A549 (cell line): Measurements from ENCODE around the gene RFX3. TPM values are rescaled to one million over a fixed set of nuclear protein-coding genes. Genes with fewer than 3 reads are reported as not detected.

ENCODE experiments used
- ATAC-seq, 2 experiments: fragments of 200-7000 bp in 1 of 2; fragments of >200 bp in 1 of 2; cut with Nextera tagmentation in 1 of 2; cut with Tn5 transposase in 1 of 2; 3 replicates each; pipeline versions ENCODE4 v1.8.0 to v1.9.1; 2018 to 2020; ENCODE audit warnings: mild to moderate bottlenecking in 1 of 2, moderate library complexity in 1 of 2
- CTCF ChIA-PET: fragments of 300-600 bp; sonication (Branson Sonifier 250); formaldehyde crosslinking; extraction: SDS; loops from one replicate; lab custom pipeline; 2021; ENCODE audit warnings: antibody characterized with exemption, inconsistent platforms; lab: Yijun Ruan, JAX
- POLR2A ChIA-PET: fragments of 350-600 bp; formaldehyde crosslinking; extraction: SDS; loops from one replicate; lab custom pipeline; 2021; ENCODE audit warnings: antibody characterized with exemption, inconsistent platforms; lab: Yijun Ruan, JAX
- DNase-seq, 2 experiments: peaks; one replicate each; pipeline versions ENCODE4 v3.0.0 to v3.0.0-alpha.2; 2011 to 2016; ENCODE audit warnings: low read depth in 1 of 2, low spot score in 1 of 2
- FAIRE-seq: peaks from 2 replicates; lab custom pipeline; 2011; peaks lifted over from hg19 to GRCh38; lab: Jason Lieb, UNC
- H3K27ac ChIP-seq, 2 experiments: fragments of >200 bp; sonication (Bioruptor Twin); formaldehyde crosslinking; 3 replicates each; pipeline ENCODE4 v1.5.1; 2016 to 2017
- H3K4me1 ChIP-seq: fragments of >200 bp; sonication (Bioruptor Twin); formaldehyde crosslinking; 3 replicates; pipeline ENCODE4 v1.6.1; 2016
- H3K4me2 ChIP-seq: fragments of >200 bp; sonication (Bioruptor Twin); formaldehyde crosslinking; 3 replicates; pipeline ENCODE4 v1.6.1; 2016
- H3K4me3 ChIP-seq: fragments of >200 bp; sonication (Bioruptor Twin); formaldehyde crosslinking; 3 replicates; pipeline ENCODE4 v1.5.1; 2016
- H3K9me3 ChIP-seq: fragments of >200 bp; sonication (Bioruptor Twin); formaldehyde crosslinking; 3 replicates; pipeline ENCODE4 v1.6.1; 2016
- CBX2 ChIP-seq: fragments of 200-600 bp; sonication (generic); IDR thresholded peaks from 2 replicates; pipeline ENCODE4 v1.6.1; 2016; ENCODE audit warnings: low read depth, mild to moderate bottlenecking, borderline replicate concordance
- CEBPB ChIP-seq, 2 experiments: fragments of >200 bp in 1 of 2; sonication (Bioruptor Twin) in 1 of 2; formaldehyde crosslinking in 1 of 2; IDR thresholded peaks; 2 replicates each; pipeline ENCODE4 v1.6.1; 2012 to 2016
- CHD4 ChIP-seq: fragments of 200-600 bp; sonication (generic); IDR thresholded peaks from 2 replicates; pipeline ENCODE4 v1.6.1; 2016; ENCODE audit warnings: antibody characterized with exemption, mild to moderate bottlenecking, borderline replicate concordance
- FOXS1 ChIP-seq: fragments of 250-450 bp; sonication (Bioruptor Pico); IDR thresholded peaks from 2 replicates; pipeline ENCODE4 v1.5.0; 2020; ENCODE audit warnings: mild to moderate bottlenecking, moderate library complexity
- GATA3 ChIP-seq: IDR thresholded peaks from 2 replicates; pipeline ENCODE4 v1.6.1; 2012; ENCODE audit warnings: borderline replicate concordance
- HES2 ChIP-seq: fragments of >200 bp; sonication (Bioruptor Twin); formaldehyde crosslinking; IDR thresholded peaks from 2 replicates; pipeline ENCODE4 v1.6.1; 2016
- HMGXB4 ChIP-seq: fragments of 250-450 bp; sonication (Bioruptor Pico); IDR thresholded peaks from 2 replicates; pipeline ENCODE4 v1.5.0; 2021; ENCODE audit warnings: mild to moderate bottlenecking, moderate library complexity, borderline replicate concordance
- HOXB13 ChIP-seq: fragments of 250-450 bp; sonication (Bioruptor Pico); IDR thresholded peaks from 2 replicates; pipeline ENCODE4 v1.5.0; 2020; ENCODE audit warnings: low read depth, mild to moderate bottlenecking, moderate library complexity
- MAFK ChIP-seq: fragments of 450-650 bp; IDR thresholded peaks from 2 replicates; pipeline ENCODE4 v1.6.1; 2014; ENCODE audit not compliant: partially characterized antibody
- MAX ChIP-seq: IDR thresholded peaks from 2 replicates; pipeline ENCODE4 v1.6.1; 2012
- NFE2L2 ChIP-seq: fragments of 150-350 bp; conservative IDR thresholded peaks from 2 replicates; pipeline ENCODE4 v1.6.1; 2014; ENCODE audit warnings: low read length
- PBX3 ChIP-seq: IDR thresholded peaks from 2 replicates; pipeline ENCODE4 v1.6.1; 2012
- RNF2 ChIP-seq: fragments of 200-600 bp; sonication (generic); IDR thresholded peaks from 2 replicates; pipeline ENCODE4 v1.6.1; 2016; ENCODE audit warnings: low read depth, mild to moderate bottlenecking, antibody characterized with exemption, moderate library complexity, borderline replicate concordance
- SMC3 ChIP-seq: fragments of >200 bp; sonication (Bioruptor Twin); formaldehyde crosslinking; IDR thresholded peaks from 3 replicates; pipeline ENCODE4 v1.6.1; 2018; ENCODE audit warnings: inconsistent platforms
- SREBF2 ChIP-seq: fragments of 450-650 bp; IDR thresholded peaks from 2 replicates; pipeline ENCODE4 v1.6.1; 2014; ENCODE audit warnings: mild to moderate bottlenecking, moderate library complexity
- TP53 ChIP-seq: fragments of 250-450 bp; sonication (Bioruptor Pico); IDR thresholded peaks from 2 replicates; pipeline ENCODE4 v1.5.0; 2021; ENCODE audit warnings: mild to moderate bottlenecking, moderate library complexity
- ZC3H11A ChIP-seq: fragments of 450-650 bp; IDR thresholded peaks from 2 replicates; pipeline ENCODE4 v1.6.1; 2014; ENCODE audit warnings: antibody characterized with exemption, mild to moderate bottlenecking
- ZFP36 ChIP-seq: fragments of 450-650 bp; IDR thresholded peaks from 2 replicates; pipeline ENCODE4 v1.6.1; 2014; ENCODE audit warnings: borderline replicate concordance; ENCODE audit not compliant: partially characterized antibody
- ZNF302 ChIP-seq: fragments of 250-450 bp; sonication (Bioruptor Pico); IDR thresholded peaks from 2 replicates; pipeline ENCODE4 v1.9.0; 2021; ENCODE audit warnings: inconsistent platforms, mild to moderate bottlenecking, moderate library complexity
- ZSCAN20 ChIP-seq: fragments of 250-450 bp; sonication (Bioruptor Pico); IDR thresholded peaks from 2 replicates; pipeline ENCODE4 v1.8.0; 2022; ENCODE audit warnings: mild to moderate bottlenecking, moderate library complexity
- WGBS: methylation state at CpG from one replicate; pipeline ENCODE4 v1.1.6; 2017; ENCODE audit errors: missing lambda C conversion rate; 5-methylcytosine and 5-hydroxymethylcytosine counted together
- polyA plus RNA-seq, 4 experiments: library from polyadenylated mRNA; depleted of rRNA in 3 of 4; stranded (reverse); fragments of >200 nt; fragmentation: RNase III in 1 of 4; extraction: RNeasy Plus Mini Kit Qiagen cat#74134 plus additional on column Dnase treatment in 1 of 4; gene quantifications; 2 replicates in 3 of 4; 3 replicates in 1 of 4; pipeline ENCODE4 v1.2.3, GENCODE V29; 2011 to 2017

RFX3 gene
- polyA plus RNA-seq, 2 of the 4 experiments (the other 2 are of a cell fraction), result 1.3 to 7.9 TPM

- FAIRE-seq, result no peak
Observed at GRCh38 chr9:3528451-3528850, 2.6 kb upstream of the RFX3 start.

GRCh38 chr9:3526997-3527940 lies 1.5 kb upstream of the RFX3 start:
- FAIRE-seq (no peak), ATAC-seq (peak; percentile 1 to 27; a peak in 5 of 6 replicates), DNase-seq (peak in 1 of 2 experiments; percentile 49)
- Histone ChIP-seq H3K4me2 (peak overlapping the region; percentile 80), H3K27ac (peak overlapping the region; percentile 98 to 100), H3K9me3 (no peaks in the 10 kb centered on the region), H3K4me3 (peak overlapping the region; percentile 96), H3K4me1 (peaks cover 20% of the 10 kb centered on the region)
- ChIA-PET POLR2A (interaction anchor here (0.5 to 2.9 kb wide), 22 partner anchors 10 to 812 kb away, joined by 3 to 32 read pairs (median 5); partner anchors contain the start of gene PUM3), CTCF (interaction anchor here (0.6 to 1.9 kb wide), 9 partner anchors 19 to 286 kb away, joined by 3 to 7 read pairs (median 3); no protein-coding TSS in a partner anchor)
- 7% methylated on average over 19 of the region's 19 CpGs for WGBS
- TF ChIP-seq FOXS1 (CRISPR knock-in tag), result no peak
- no peak for TF ChIP-seq RNF2
- peak; percentile 60; the same call in 1 of the 2 replicates for TF ChIP-seq TP53 (CRISPR knock-in tag)
- no peak for TF ChIP-seq HMGXB4 (CRISPR knock-in tag)
- TF ChIP-seq ZSCAN20, result no peak
- TF ChIP-seq SREBF2, result no peak

More at GRCh38 chr9:3528451-3528850, 2.6 kb upstream of the RFX3 start:
- WGBS, result 95% methylated on average over 7 of the region's 7 CpGs
- no peaks in the 10 kb centered on the region for H3K9me3 ChIP-seq
- TF ChIP-seq ZC3H11A (no peak), CHD4 (no peak), MAX (no peak), GATA3 (no peak), CEBPB (IDR thresholded peaks at IDR 0.05) (no peak), SMC3 (no peak), MAFK (no peak), ZFP36 (no peak), PBX3 (no peak), CBX2 (no peak), HOXB13 (CRISPR knock-in tag) (no peak), HES2 (no peak), ZNF302 (CRISPR knock-in tag) (no peak), RNF2 (no peak), ZSCAN20 (no peak), NFE2L2 (no peak)
- POLR2A ChIA-PET, result interaction anchor here (1.0 kb wide), 1 partner anchor 28 kb away, joined by 3 read pairs; no protein-coding TSS in a partner anchor
- no peak overlapping the region for H3K27ac ChIP-seq
- H3K4me1 ChIP-seq, result peaks cover 18% of the 10 kb centered on the region
- CTCF ChIA-PET, result interaction anchor here (0.7 to 0.9 kb wide), 2 partner anchors 21 to 166 kb away, joined by 3 read pairs; no protein-coding TSS in a partner anchor
- ATAC-seq (no peak), DNase-seq (no peak)
- peak overlapping the region; percentile 80; the same call in 2 of the 3 replicates for H3K4me2 ChIP-seq
- H3K4me3 ChIP-seq, result no peak overlapping the region
